HCT116 (cell line): ENCODE data around the gene MYOT. TPM values are rescaled to one million over a fixed set of nuclear protein-coding genes. Genes with fewer than 3 reads are reported as not detected.

Experiments used
- ATAC-seq: fragments of 200-7000 bp; cut with Tn5 transposase; 2 replicates; pipeline ENCODE4 v1.9.1; 2020; ENCODE audit warnings: mild to moderate bottlenecking, moderate library complexity
- BruUV-seq: library from RNA; stranded (reverse); fragments of 400-500 nt; replicated peaks from 2 replicates; lab custom pipeline; 2021; lab: Mats Ljungman, UMichigan
- CTCF ChIA-PET: fragments of 300-600 bp; sonication (Branson Sonifier 250); formaldehyde crosslinking; loops from one replicate; lab custom pipeline; 2021; ENCODE audit warnings: antibody characterized with exemption; lab: Charles Lee
- POLR2A ChIA-PET: fragments of 300-600, 350-600 bp; sonication (Branson Sonifier 250); formaldehyde crosslinking; loops from one replicate; lab custom pipeline; 2021; ENCODE audit warnings: antibody characterized with exemption; lab: Charles Lee
- RAD21 ChIA-PET, 2 experiments: fragments of 300-600 bp; sonication (Branson Sonifier 250); formaldehyde crosslinking; loops; one replicate each; lab custom pipeline; 2023; ENCODE audit warnings: low total read pairs in 2 of 2; ENCODE audit not compliant: uncharacterized antibody in 2 of 2, unreplicated experiment in 2 of 2, low non-redundant PET in 1 of 2; lab: Charles Lee
- DNase-seq: peaks from one replicate; pipeline ENCODE4 v3.0.0-alpha.2; 2010; ENCODE audit warnings: low read depth, low spot score
- H2AFZ ChIP-seq: fragments of 200-600 bp; shearing (Covaris generic), sonication (generic); 2 replicates; pipeline ENCODE4 v1.6.1; 2017; ENCODE audit warnings: low read depth, mixed run types, mixed read lengths, antibody characterized with exemption, low read length; ENCODE audit not compliant: poor library complexity, severe bottlenecking
- H3K27ac ChIP-seq: 2 replicates; pipeline ENCODE4 v1.5.1; 2012; ENCODE audit warnings: low read depth, low read length
- H3K27me3 ChIP-seq: fragments of 200-600 bp; sonication (generic); 2 replicates; pipeline ENCODE4 v1.6.1; 2016; ENCODE audit warnings: mixed run types, low read length, mixed read lengths; ENCODE audit not compliant: insufficient read depth
- H3K36me3 ChIP-seq, 2 experiments: fragments of 200-500 bp in 1 of 2; fragments of 200-600 bp in 1 of 2; sonication (Bioruptor generic) in 1 of 2; sonication (generic) in 1 of 2; 2 replicates each; pipeline versions ENCODE4 v1.5.1 to v1.6.1; 2014 to 2016; ENCODE audit warnings: low read length in 2 of 2, inconsistent platforms in 1 of 2, mixed read lengths in 1 of 2, mixed run types in 1 of 2; ENCODE audit not compliant: insufficient read depth in 2 of 2, control insufficient read depth in 1 of 2
- H3K4me1 ChIP-seq, 2 experiments: fragments of 200-600 bp in 1 of 2; sonication (generic) in 1 of 2; 2 replicates each; pipeline versions ENCODE4 v1.5.1 to v1.6.1; 2012 to 2017; ENCODE audit warnings: low read length in 2 of 2, inconsistent platforms in 1 of 2, mild to moderate bottlenecking in 1 of 2, mixed read lengths in 1 of 2, mixed run types in 1 of 2, moderate library complexity in 1 of 2; ENCODE audit not compliant: insufficient read depth in 2 of 2, control insufficient read depth in 1 of 2
- H3K4me2 ChIP-seq: fragments of 200-600 bp; sonication (generic); 2 replicates; pipeline ENCODE4 v1.6.1; 2017; ENCODE audit warnings: mixed run types, low read length, mixed read lengths
- H3K4me3 ChIP-seq, 2 experiments: fragments of 200-600 bp in 1 of 2; sonication (generic) in 1 of 2; replicated peaks in 1 of 2; 2 replicates each; pipeline ENCODE4 v1.5.1; 2011 to 2016; ENCODE audit warnings: low read length in 2 of 2, control low read depth in 1 of 2, low read depth in 1 of 2, mild to moderate bottlenecking in 1 of 2, mixed read lengths in 1 of 2, mixed run types in 1 of 2
- H3K79me2 ChIP-seq: fragments of 200-600 bp; sonication (generic); 2 replicates; pipeline ENCODE4 v1.6.1; 2017; ENCODE audit warnings: mild to moderate bottlenecking, mixed run types, low read length, moderate library complexity, mixed read lengths; ENCODE audit not compliant: insufficient read depth
- H3K9ac ChIP-seq: fragments of 200-600 bp; sonication (generic); 2 replicates; pipeline ENCODE4 v1.6.1; 2016; ENCODE audit warnings: low read length, mixed read lengths
- H3K9me2 ChIP-seq: fragments of 200-600 bp; sonication (generic), shearing (Covaris generic); 2 replicates; pipeline ENCODE4 v1.6.1; 2017; ENCODE audit warnings: mixed run types, mild to moderate bottlenecking, moderate library complexity; ENCODE audit not compliant: insufficient read depth
- H3K9me3 ChIP-seq, 2 experiments: fragments of 200-500 bp in 1 of 2; fragments of 200-600 bp in 1 of 2; sonication (Bioruptor generic) in 1 of 2; sonication (generic) in 1 of 2; 2 replicates each; pipeline ENCODE4 v1.6.1; 2014 to 2017; ENCODE audit warnings: low read length in 2 of 2, mixed read lengths in 2 of 2, inconsistent platforms in 1 of 2, low read depth in 1 of 2, mild to moderate bottlenecking in 1 of 2, mixed run types in 1 of 2, moderate library complexity in 1 of 2; ENCODE audit not compliant: control insufficient read depth in 1 of 2, insufficient read depth in 1 of 2
- H4K20me1 ChIP-seq: fragments of 200-600 bp; sonication (generic), shearing (Covaris generic); 2 replicates; pipeline ENCODE4 v1.6.1; 2017; ENCODE audit warnings: mixed run types, mild to moderate bottlenecking, moderate library complexity; ENCODE audit not compliant: insufficient read depth
- CBX3 ChIP-seq: IDR thresholded peaks from 2 replicates; pipeline ENCODE4 v1.6.1; 2012; ENCODE audit warnings: low read depth
- EGR1 ChIP-seq: IDR thresholded peaks from 2 replicates; pipeline ENCODE4 v1.6.1; 2012; ENCODE audit warnings: low read depth
- EZH2 ChIP-seq: fragments of 200-600 bp; sonication (generic); IDR thresholded peaks from 2 replicates; pipeline ENCODE4 v1.6.1; 2017; ENCODE audit warnings: antibody characterized with exemption, mixed run types
- EZH2phosphoT487 ChIP-seq: fragments of 200-600 bp; IDR thresholded peaks from 2 replicates; pipeline ENCODE4 v1.6.1; 2018; ENCODE audit warnings: antibody characterized with exemption, borderline replicate concordance
- JUND ChIP-seq: IDR thresholded peaks from 2 replicates; pipeline ENCODE4 v1.6.1; 2012
- POLR2AphosphoS5 ChIP-seq: IDR thresholded peaks from 2 replicates; pipeline ENCODE4 v1.6.1; 2011; ENCODE audit warnings: mild to moderate bottlenecking, low read depth, low read length, moderate library complexity
- RAD21 ChIP-seq: IDR thresholded peaks from 2 replicates; pipeline ENCODE4 v1.6.1; 2012; ENCODE audit warnings: low read depth, mild to moderate bottlenecking
- SIN3A ChIP-seq: IDR thresholded peaks from 2 replicates; pipeline ENCODE4 v1.6.1; 2012; ENCODE audit warnings: low read depth
- SP1 ChIP-seq: IDR thresholded peaks from 2 replicates; pipeline ENCODE4 v1.6.1; 2012; ENCODE audit warnings: low read depth
- SRF ChIP-seq: IDR thresholded peaks from 2 replicates; pipeline ENCODE4 v1.6.1; 2012; ENCODE audit warnings: low read depth
- TCF7L2 ChIP-seq: IDR thresholded peaks from 2 replicates; pipeline ENCODE4 v1.7.0; 2011; ENCODE audit warnings: borderline replicate concordance, inconsistent platforms; ENCODE audit not compliant: insufficient read depth, insufficient read length; ENCODE audit errors: extremely low read depth
- YY1 ChIP-seq: IDR thresholded peaks from 2 replicates; pipeline ENCODE4 v1.6.1; 2011; ENCODE audit warnings: low read length, low read depth, moderate library complexity, mild to moderate bottlenecking; ENCODE audit not compliant: insufficient replicate concordance; ENCODE audit errors: extremely low read depth
- ZNF274 ChIP-seq: fragments of 200-500 bp; sonication (Bioruptor generic); IDR thresholded peaks from 2 replicates; pipeline ENCODE4 v1.6.1; 2014; ENCODE audit warnings: mild to moderate bottlenecking, low read depth, low read length, inconsistent platforms
- intact Hi-C: fragments of 100-400 bp; cut with micrococcal nuclease; formaldehyde crosslinking; loops from 2 replicates; pipeline ENCODE4 v1.10.0; 2022
- total RNA-seq: library from RNA; stranded (reverse); gene quantifications from one replicate; pipeline ENCODE4 v1.2.1, GENCODE V29; 2021; ENCODE audit not compliant: unreplicated experiment
- TF ChIP-seq, protein P1 (sequence below): IDR thresholded peaks from 2 replicates; pipeline ENCODE4 v1.6.1; 2012
- TF ChIP-seq, protein P2 (sequence below), 3 experiments: fragments of 200-600 bp in 1 of 3; sonication (generic) in 1 of 3; IDR thresholded peaks in 2 of 3; conservative IDR thresholded peaks in 1 of 3; 2 replicates each; pipeline ENCODE4 v1.5.1; 2012 to 2017; ENCODE audit warnings: low read depth in 2 of 3, low read length in 2 of 3, antibody characterized with exemption in 1 of 3, borderline replicate concordance in 1 of 3, control low read depth in 1 of 3, mild to moderate bottlenecking in 1 of 3, mixed read lengths in 1 of 3, mixed run types in 1 of 3, moderate library complexity in 1 of 3; ENCODE audit not compliant: insufficient read depth in 1 of 3
- TF ChIP-seq, protein P3 (sequence below): IDR thresholded peaks from 2 replicates; pipeline ENCODE4 v1.6.1; 2012

Gene MYOT
- total RNA-seq, 1 experiment from 2014 or later = not detected

DNA sequence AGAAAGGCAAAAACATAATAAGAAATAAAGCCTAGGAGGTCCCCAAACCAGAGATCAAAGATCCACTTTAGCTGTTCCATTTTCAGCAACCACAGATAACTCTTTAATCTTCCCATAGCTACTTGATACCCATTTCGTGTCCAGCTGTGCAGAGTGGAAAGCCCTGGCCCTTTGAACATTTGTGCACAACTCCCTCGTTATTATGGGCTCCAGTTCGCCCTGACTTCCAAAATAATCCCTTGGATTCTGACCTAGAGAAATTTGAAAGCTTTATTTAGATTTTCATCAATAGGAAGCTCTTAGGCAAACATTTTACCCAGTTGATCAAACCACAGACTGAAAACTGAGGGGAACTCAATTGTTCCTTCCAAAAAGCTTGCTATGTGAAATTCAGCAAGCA, 4.8 kb downstream of the MYOT start:
- Histone ChIP-seq H2AFZ (no peak overlapping the region), H3K9me2 (no peaks in the 10 kb centered on the region)
- no TSS peak for BruUV-seq
- intact Hi-C loops = no loop called here
- ATAC-seq = no peak
- CTCF ChIA-PET = interaction anchor here (1.1 to 1.5 kb wide), 2 partner anchors 25 to 94 kb away, joined by 3 read pairs; no protein-coding TSS in a partner anchor
- TF ChIP-seq POLR2AphosphoS5 = no peak
- TF ChIP-seq YY1 = no peak
- TF ChIP-seq, protein P1, sequence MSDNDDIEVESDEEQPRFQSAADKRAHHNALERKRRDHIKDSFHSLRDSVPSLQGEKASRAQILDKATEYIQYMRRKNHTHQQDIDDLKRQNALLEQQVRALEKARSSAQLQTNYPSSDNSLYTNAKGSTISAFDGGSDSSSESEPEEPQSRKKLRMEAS = no peak
- TF ChIP-seq SRF = no peak
- no peak for TF ChIP-seq TCF7L2
- TF ChIP-seq, all 23 proteins: peak for 0
- no peak overlapping the region for H3K4me3 ChIP-seq
- H3K27me3 ChIP-seq = no peaks in the 10 kb centered on the region
- RAD21 ChIA-PET = no interaction called here
- DNase-seq = no peak
- POLR2A ChIA-PET = no interaction called here
- no peak overlapping the region for H3K9ac ChIP-seq
- H3K79me2 ChIP-seq = no peaks in the 10 kb centered on the region
- no peaks in the 10 kb centered on the region for H4K20me1 ChIP-seq
- no peaks in the 10 kb centered on the region for H3K9me3 ChIP-seq
- no peaks in the 10 kb centered on the region for H3K4me1 ChIP-seq
- H3K4me2 ChIP-seq = no peak overlapping the region
- H3K36me3 ChIP-seq = no peaks in the 10 kb centered on the region
- H3K27ac ChIP-seq = no peak overlapping the region

DNA sequence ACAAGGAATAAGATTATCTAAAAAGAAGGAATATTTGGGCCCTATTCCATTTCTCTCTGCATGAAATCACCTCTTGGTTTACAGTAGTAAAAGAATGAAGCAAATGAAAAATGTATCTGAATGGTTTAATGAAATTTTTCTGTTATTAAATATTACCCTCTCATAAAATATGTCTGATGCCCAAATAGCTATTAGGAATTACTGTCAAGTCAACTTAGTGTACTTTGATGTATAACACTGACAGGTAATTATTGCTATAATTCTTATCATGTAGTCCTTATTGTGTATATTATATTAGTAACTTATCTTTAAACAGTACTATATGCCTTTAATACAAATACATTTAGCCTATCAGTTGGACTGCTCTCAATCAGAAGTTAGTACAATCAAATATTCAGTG, 8.4 kb downstream of the MYOT start:
- DNase-seq (no peak), ATAC-seq (no peak)
- no peaks in the 10 kb centered on the region for H4K20me1 ChIP-seq
- no peaks in the 10 kb centered on the region for H3K79me2 ChIP-seq
- H3K27me3 ChIP-seq = no peaks in the 10 kb centered on the region
- no peaks in the 10 kb centered on the region for H3K9me3 ChIP-seq
- no peaks in the 10 kb centered on the region for H3K36me3 ChIP-seq
- no peak overlapping the region for H3K27ac ChIP-seq
- RAD21 ChIA-PET = no interaction called here
- H3K9ac ChIP-seq = no peak overlapping the region
- no peaks in the 10 kb centered on the region for H3K9me2 ChIP-seq
- H3K4me2 ChIP-seq = no peak overlapping the region
- no peaks in the 10 kb centered on the region for H3K4me1 ChIP-seq
- POLR2A ChIA-PET = no interaction called here
- no TSS peak for BruUV-seq
- intact Hi-C loops = no loop called here
- H2AFZ ChIP-seq = no peak overlapping the region
- TF ChIP-seq JUND = no peak
- no peak for TF ChIP-seq ZNF274
- no peak for TF ChIP-seq TCF7L2
- TF ChIP-seq EGR1 = no peak
- TF ChIP-seq, protein P2, sequence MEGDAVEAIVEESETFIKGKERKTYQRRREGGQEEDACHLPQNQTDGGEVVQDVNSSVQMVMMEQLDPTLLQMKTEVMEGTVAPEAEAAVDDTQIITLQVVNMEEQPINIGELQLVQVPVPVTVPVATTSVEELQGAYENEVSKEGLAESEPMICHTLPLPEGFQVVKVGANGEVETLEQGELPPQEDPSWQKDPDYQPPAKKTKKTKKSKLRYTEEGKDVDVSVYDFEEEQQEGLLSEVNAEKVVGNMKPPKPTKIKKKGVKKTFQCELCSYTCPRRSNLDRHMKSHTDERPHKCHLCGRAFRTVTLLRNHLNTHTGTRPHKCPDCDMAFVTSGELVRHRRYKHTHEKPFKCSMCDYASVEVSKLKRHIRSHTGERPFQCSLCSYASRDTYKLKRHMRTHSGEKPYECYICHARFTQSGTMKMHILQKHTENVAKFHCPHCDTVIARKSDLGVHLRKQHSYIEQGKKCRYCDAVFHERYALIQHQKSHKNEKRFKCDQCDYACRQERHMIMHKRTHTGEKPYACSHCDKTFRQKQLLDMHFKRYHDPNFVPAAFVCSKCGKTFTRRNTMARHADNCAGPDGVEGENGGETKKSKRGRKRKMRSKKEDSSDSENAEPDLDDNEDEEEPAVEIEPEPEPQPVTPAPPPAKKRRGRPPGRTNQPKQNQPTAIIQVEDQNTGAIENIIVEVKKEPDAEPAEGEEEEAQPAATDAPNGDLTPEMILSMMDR (IDR thresholded peaks at IDR 0.05 in 2 of 3, conservative IDR thresholded peaks at IDR 0.05 in 1 of 3; ENCODE audit: borderline replicate concordance in 1 of 3, insufficient read depth in 1 of 3, low read depth in 2 of 3, low read length in 2 of 3) = no peak
- no peak for TF ChIP-seq EZH2phosphoT487
- TF ChIP-seq RAD21 = no peak
- no peak for TF ChIP-seq SP1
- no peak for TF ChIP-seq SIN3A
- TF ChIP-seq, protein P3, sequence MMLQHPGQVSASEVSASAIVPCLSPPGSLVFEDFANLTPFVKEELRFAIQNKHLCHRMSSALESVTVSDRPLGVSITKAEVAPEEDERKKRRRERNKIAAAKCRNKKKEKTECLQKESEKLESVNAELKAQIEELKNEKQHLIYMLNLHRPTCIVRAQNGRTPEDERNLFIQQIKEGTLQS = no peak
- no peak for TF ChIP-seq EZH2
- TF ChIP-seq CBX3 = no peak
- H3K4me3 ChIP-seq = no peak overlapping the region
- CTCF ChIA-PET = interaction anchor here (1.3 kb wide), 1 partner anchor 97 kb away, joined by 3 read pairs; no protein-coding TSS in a partner anchor
